GM18873 (cell line): ENCODE measurements around the gene SLC35E1.
"Not testable (repeated sequence)": the region's sequence is repeated elsewhere in the genome, so short reads cannot be mapped to it uniquely, and the experiment has no call there.

Experiments
- ATAC-seq: cut with Tn5 transposase; IDR thresholded peaks from one replicate; pipeline ENCODE4 v1.9.1; 2021; ENCODE audit warnings: mild to moderate bottlenecking, moderate library complexity, moderate number of reproducible peaks; ENCODE audit not compliant: unreplicated experiment, low FRiP score

Gene SLC35E1

GRCh38 chr19:16561382-16561781 is 10.8 kb downstream of the SLC35E1 start:
- no peak for ATAC-seq

DNA sequence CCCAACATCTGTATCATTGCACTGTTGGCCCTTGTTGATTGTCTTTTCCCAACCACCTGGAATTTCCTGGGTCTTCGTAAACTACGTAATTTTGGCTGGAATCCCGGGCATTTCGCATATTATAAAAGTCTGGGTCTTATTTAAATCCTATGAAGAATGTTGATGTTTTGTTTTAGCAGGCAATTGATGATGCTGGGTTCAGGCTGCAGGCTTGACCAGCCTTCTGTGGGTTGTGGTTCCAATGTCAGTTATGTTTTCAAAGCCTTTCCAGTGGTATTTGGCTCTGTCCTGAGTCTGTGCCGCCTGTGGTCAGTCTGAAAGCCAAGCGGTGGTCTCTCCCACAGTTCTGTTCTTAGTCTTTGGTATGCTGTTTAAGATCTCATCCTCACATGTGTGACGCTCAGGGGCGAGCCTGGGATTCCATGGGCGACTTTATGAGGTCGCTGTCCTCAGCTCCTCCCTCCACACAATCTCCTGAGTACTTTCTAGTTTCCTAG is 12.4 kb downstream of the SLC35E1 start:
- no peak for ATAC-seq

DNA sequence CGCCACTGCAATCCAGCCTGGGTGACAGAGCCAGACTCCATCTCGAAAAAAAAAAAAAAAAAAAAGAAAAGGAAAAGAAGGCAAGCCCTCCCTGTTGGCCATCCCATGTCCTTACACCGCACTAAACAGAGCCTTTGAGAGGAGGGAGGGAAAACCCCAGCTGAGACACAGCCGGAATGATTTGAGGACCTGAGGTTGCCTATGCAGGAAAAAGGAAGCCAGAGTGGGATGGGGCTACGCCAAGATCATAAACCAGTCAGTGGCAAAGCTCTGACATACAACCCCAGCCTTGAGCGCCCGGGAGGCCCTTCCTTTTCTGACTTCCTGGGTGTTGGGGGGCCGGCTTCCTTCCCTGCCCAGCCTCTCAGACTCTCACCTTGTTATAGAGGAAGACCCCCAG is 17.4 kb downstream of the SLC35E1 start:
- no peak for ATAC-seq

DNA sequence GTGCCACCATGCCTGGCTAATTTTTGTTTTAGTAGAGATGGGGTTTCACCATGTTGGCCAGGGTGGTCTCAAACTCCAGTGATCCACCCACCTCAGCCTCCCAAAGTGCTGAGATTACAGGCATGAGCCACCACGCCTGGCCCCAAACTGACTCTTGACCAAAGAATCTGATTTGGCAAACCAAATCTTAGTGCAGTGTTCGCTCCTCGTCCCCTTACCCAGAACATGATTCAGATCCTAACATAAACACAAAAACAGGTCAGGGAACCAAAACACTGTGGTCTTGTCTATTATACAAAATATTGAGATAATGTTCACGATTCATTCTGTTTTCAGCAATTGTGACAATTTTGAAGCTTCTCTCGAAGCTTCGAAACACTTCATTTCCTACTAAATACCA is 20.3 kb downstream of the SLC35E1 start:
- ATAC-seq: not testable (repeated sequence)

- no peak for ATAC-seq
Measured at GRCh38 chr19:16548956-16549355, 23.3 kb downstream of the SLC35E1 start.

- no peak for ATAC-seq
Measured at GRCh38 chr19:16544473-16545231, 27.6 kb downstream of the SLC35E1 start.

GRCh38 chr19:16543734-16544133 is 28.5 kb downstream of the SLC35E1 start:
- ATAC-seq: not testable (repeated sequence)

GRCh38 chr19:16542910-16543472 is 29.2 kb downstream of the SLC35E1 start:
- ATAC-seq: no peak

DNA sequence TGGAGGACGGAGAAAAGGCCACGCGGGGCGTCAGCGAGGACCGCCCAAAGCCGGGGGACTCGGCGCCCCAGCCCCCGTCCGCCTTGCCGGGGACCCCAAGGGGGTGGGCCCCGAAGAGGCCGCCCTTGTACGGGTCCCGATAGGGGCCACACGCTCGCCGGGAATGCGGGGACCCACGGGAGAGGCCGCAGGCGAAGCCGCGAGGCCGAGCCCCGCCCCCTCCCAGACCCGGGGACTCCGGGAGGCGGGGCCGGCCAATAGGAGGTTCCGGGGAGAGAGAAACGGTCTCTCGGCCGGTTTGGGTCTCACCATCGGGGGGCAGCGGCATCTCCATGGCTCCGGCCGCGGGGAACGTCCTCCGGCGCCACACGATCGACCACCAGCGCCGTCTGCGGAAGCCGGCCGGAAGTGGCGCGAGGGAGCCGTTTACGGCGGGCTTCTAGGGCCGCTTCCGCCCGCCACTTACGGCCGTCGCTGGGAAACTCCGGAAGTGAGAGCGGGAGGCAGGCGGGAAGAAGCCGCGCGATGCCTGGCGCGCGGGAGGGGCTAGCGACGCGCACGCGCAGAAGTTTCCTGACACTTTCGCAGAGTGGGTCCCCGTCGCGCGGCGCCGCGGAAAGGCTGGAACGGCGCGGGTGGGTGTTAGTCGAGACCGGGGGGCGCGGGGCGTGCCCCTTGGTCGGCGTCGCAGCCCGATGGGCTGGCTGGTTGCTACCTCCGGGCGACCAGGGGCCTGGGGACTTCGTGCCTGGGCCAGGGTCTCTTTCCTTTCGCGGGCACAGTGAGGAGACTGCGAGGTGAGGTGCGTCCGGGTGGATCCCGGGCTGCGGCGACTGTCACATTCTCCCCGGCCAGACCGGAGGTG is 29.9 kb downstream of the SLC35E1 start, which contains the start of gene CHERP:
Gene CHERP, minus strand, starts transcription at position 393 of the 865 bp plus-strand sequence. Its CDS starts 59 bp downstream, at position 334.
- ATAC-seq: peak; percentile 59

GRCh38 chr19:16541526-16542044 is 30.6 kb downstream of the SLC35E1 start:
- peak; percentile 12 for ATAC-seq

DNA sequence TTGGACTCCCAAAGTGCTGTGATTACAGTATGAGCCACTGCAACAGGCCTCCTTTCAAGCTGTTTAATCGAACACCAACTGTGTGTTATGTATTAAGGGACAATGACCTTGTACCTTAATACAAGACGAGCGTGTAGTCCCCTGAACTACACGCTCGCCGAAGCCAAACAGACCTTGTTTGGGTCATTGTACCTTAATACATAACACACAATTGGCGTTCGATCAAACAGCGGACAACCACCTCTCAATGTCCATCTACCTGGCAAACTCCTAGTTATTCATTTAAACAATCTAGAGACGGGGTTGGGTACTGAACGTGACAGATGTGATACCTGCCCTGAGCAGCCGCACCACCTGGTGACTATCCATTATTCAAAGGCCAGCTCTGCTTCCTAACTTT is 31.3 kb downstream of the SLC35E1 start:
- ATAC-seq: no peak

GRCh38 chr19:16537111-16537510 is 35.1 kb downstream of the SLC35E1 start:
- no peak for ATAC-seq

- no peak for ATAC-seq
Measured at GRCh38 chr19:16536130-16536529, 36.1 kb downstream of the SLC35E1 start.

GRCh38 chr19:16535381-16535780 is 36.8 kb downstream of the SLC35E1 start:
- no peak for ATAC-seq

GRCh38 chr19:16532440-16533234 is 39.6 kb downstream of the SLC35E1 start:
- no peak for ATAC-seq

- no peak for ATAC-seq
Measured at GRCh38 chr19:16531380-16531669, 40.9 kb downstream of the SLC35E1 start.

DNA sequence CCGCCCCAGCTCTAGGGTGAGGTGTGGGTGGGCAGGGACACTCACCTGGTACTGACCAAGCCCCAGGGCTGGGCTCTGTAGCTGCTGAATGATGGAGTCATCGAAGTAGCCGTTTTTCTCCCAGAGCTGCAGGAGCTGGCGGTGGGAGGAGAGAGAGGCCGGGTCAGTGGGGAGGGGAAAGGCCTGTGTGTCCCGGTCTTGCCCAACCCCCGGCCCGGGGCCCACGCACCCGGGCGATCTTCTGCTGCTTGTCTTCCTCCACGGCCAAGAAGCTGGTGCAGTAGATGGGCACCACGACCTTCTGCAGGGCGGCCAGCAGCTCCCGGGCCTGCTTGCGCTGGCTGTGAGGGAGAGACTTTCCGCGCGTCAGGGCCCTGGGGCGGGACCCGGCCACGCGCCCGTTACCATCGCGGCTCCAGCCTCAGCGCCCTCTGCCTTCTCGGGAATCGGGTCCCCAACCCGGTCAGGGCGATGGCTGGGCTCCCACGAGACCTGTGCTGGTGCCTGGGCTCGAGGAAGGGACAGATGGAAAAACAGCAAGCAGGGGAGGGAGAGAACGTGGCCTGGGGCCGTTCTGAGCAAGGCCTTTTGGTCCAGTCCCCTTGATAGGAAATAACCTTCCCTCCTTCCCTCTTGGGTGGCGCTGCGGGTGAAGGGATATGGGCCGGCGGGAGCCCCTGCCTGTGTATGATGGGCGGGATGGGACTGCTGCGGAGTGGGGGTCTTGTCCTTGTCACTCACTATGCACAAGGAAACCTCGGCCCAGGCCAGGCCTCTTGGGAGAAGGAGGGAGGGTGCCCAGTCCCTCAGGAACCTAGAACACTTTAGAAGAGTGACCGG is 41.5 kb downstream of the SLC35E1 start:
- ATAC-seq: no peak

GRCh38 chr19:16529466-16530144 is 42.6 kb downstream of the SLC35E1 start:
- ATAC-seq: no peak
